ENCODE data around the gene AP5Z1. TPM values are rescaled to one million over a fixed set of nuclear protein-coding genes. Genes with fewer than 3 reads are reported as not detected.

AP5Z1 gene
- total RNA-seq, 1 donor from 2014 or later: 40.5 TPM

DNA sequence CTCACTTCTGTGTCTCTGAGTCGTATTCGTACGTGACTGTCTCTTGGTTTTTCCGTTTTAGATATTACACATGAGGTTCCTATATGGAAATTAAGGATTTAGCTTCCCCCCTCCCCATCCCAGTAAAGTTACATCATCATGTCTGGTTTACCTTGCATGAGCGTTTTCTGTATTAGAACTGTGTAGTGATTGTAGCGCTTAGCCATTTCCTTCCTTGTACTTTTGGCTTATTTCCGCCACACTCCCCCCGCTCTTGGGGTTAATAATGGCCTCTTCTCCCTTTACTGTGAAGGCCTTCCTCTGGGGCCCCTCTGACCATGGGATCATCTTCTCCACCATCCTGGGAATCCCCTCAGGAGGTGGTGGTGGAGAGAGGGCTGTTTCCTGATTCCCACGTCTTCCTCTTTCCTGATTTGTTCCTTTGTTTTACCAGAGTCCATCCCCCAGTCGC, 27.2 kb upstream of the AP5Z1 start:
- Histone ChIP-seq H3K36me3 (no peaks in the 10 kb centered on the region), H3K4me1 (peaks cover 52% of the 10 kb centered on the region), H3K4me3 (no peak overlapping the region), H3K27ac (peak overlapping the region; percentile 95), H3K9me3 (no peaks in the 10 kb centered on the region), H3K27me3 (no peaks in the 10 kb centered on the region)
- intact Hi-C loops (cut with DNase I): no loop called here
- no peak for TF ChIP-seq POLR2AphosphoS5 (IDR thresholded peaks at IDR 0.05; ENCODE audit: insufficient read depth in 1 of 2, low read depth in 1 of 2)
- TF ChIP-seq POLR2A (IDR thresholded peaks at IDR 0.05): no peak
- TF ChIP-seq, protein P1, sequence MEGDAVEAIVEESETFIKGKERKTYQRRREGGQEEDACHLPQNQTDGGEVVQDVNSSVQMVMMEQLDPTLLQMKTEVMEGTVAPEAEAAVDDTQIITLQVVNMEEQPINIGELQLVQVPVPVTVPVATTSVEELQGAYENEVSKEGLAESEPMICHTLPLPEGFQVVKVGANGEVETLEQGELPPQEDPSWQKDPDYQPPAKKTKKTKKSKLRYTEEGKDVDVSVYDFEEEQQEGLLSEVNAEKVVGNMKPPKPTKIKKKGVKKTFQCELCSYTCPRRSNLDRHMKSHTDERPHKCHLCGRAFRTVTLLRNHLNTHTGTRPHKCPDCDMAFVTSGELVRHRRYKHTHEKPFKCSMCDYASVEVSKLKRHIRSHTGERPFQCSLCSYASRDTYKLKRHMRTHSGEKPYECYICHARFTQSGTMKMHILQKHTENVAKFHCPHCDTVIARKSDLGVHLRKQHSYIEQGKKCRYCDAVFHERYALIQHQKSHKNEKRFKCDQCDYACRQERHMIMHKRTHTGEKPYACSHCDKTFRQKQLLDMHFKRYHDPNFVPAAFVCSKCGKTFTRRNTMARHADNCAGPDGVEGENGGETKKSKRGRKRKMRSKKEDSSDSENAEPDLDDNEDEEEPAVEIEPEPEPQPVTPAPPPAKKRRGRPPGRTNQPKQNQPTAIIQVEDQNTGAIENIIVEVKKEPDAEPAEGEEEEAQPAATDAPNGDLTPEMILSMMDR (IDR thresholded peaks at IDR 0.05): no peak
- DNase-seq (ENCODE audit: extremely low spot score in 2 of 2): no peak

DNA sequence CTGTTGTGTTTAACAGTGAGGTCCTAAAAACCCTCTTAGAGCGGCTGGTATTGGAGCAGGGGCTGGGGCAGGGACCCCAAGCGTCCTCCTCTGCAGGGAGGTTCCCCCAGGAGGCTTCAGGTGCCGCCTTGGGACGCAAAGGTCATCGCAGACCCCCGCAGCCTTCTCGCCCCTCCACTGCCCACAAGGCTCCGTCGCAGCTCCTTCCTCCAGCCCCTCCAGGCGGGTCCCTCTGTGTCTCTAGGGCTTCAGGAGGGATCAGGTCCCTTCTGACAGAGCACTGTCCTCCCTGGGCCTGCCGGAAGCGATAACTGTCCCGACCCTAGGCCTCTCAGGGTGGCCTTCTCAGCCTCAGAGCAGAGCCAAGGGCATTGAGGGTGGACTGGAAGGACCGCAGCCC, 26.1 kb upstream of the AP5Z1 start:
- peaks cover 52% of the 10 kb centered on the region for H3K4me1 ChIP-seq

DNA sequence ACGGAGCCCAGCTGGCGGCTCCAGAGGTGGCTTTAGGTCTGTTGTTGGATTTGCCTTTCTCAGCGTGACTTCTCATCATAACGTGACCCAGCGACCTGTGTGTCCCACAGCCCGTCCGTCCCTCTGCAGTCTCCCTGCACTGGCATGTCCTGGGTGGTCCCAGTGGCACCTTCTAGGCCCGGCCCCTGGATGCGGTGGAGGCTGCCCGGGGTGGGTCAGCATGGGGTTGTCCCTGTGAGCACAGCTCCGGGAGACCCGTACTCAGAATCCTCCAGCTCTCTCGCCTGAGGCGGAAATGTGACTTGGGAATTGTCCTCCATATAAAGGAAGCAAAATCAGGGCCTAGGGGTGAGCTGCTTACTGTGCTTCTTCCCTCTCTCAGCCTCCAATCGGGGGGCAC, 25.6 kb upstream of the AP5Z1 start:
- Histone ChIP-seq H3K27me3 (no peaks in the 10 kb centered on the region), H3K27ac (peak overlapping the region; percentile 23), H3K36me3 (peaks cover 0 to 7% of the 10 kb centered on the region in 2 donors), H3K4me3 (no peak overlapping the region), H3K4me1 (peaks cover 49% of the 10 kb centered on the region), H3K9me3 (no peaks in the 10 kb centered on the region)
- intact Hi-C loops (cut with DNase I): loop anchor here (5.0 to 10.0 kb wide), 3 partner anchors 62 to 135 kb away; no protein-coding TSS in a partner anchor
- TF ChIP-seq, protein P1 (IDR thresholded peaks at IDR 0.05): no peak
- TF ChIP-seq POLR2A (IDR thresholded peaks at IDR 0.05): no peak
- TF ChIP-seq POLR2AphosphoS5 (IDR thresholded peaks at IDR 0.05; ENCODE audit: insufficient read depth in 1 of 2, low read depth in 1 of 2): no peak
- DNase-seq (ENCODE audit: extremely low spot score in 2 of 2): no peak

More for the DNA sequence above, 26.1 kb upstream of the AP5Z1 start:
- DNase-seq (ENCODE audit: extremely low spot score in 2 of 2): no peak
- H3K27ac ChIP-seq: peak overlapping the region; percentile 23
- intact Hi-C loops (cut with DNase I): no loop called here
- TF ChIP-seq, protein P1 (IDR thresholded peaks at IDR 0.05): no peak
- TF ChIP-seq POLR2AphosphoS5 (IDR thresholded peaks at IDR 0.05; ENCODE audit: insufficient read depth in 1 of 2, low read depth in 1 of 2) (no peak), POLR2A (IDR thresholded peaks at IDR 0.05) (no peak)
- H3K36me3 ChIP-seq: peaks cover 0 to 3% of the 10 kb centered on the region in 2 donors
- H3K27me3 ChIP-seq: no peaks in the 10 kb centered on the region
- H3K9me3 ChIP-seq: no peaks in the 10 kb centered on the region
- no peak overlapping the region for H3K4me3 ChIP-seq

DNA sequence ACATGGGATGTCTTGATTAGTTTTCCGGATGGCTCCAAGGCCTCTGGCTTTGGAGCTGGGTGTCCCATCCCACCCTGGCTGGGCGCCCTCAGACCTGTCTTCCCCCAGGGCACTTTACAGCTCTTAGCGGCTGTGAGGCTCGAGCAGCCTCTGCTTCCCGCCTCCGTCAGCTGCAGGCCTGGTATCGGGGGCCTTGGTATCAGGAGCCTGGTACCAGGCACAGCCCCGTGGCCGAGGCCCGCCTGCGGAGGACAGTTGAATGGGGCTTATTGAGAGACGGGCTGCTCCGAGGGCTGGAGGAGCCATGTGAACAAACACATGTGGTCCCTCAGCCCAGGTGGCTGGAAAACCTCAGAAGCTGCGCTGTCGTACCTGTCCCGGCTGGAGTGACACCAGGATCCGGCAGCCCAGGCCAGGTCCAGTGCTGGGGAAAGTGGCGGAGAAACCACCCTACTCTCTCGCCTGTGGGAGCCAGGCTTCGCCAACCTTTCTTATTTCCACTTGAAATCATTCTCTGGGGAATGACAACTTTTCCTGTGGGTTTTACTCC, 23.9 kb upstream of the AP5Z1 start:
- TF ChIP-seq, protein P1 (IDR thresholded peaks at IDR 0.05): no peak
- TF ChIP-seq POLR2AphosphoS5 (IDR thresholded peaks at IDR 0.05; ENCODE audit: insufficient read depth in 1 of 2, low read depth in 1 of 2): no peak
- no peak for TF ChIP-seq POLR2A (IDR thresholded peaks at IDR 0.05)
- Histone ChIP-seq H3K4me3 (no peak overlapping the region), H3K36me3 (peaks cover 0 to 24% of the 10 kb centered on the region in 2 donors), H3K27me3 (no peaks in the 10 kb centered on the region), H3K27ac (no peak overlapping the region), H3K4me1 (peaks cover 36% of the 10 kb centered on the region), H3K9me3 (no peaks in the 10 kb centered on the region)
- no peak for DNase-seq (ENCODE audit: extremely low spot score in 2 of 2)
- intact Hi-C loops (cut with DNase I): loop anchor here (5.0 to 10.0 kb wide), 3 partner anchors 64 to 137 kb away; no protein-coding TSS in a partner anchor

Measured in vagina (tissue), 2 donors.